ENCODE results near the gene ING3. TPM values are rescaled to one million over a fixed set of nuclear protein-coding genes. Genes with fewer than 3 reads are reported as not detected.

The ING3 gene
- total and polyA plus RNA-seq, 2 of the 8 experiments (the other 6 are each of a cell fraction or from before 2014, with no cell fraction given): 6.0 to 17.7 TPM

- Histone ChIP-seq H3K4ac (replicated peaks; ENCODE audit: insufficient read length, low read depth, low read length) (no peak overlapping the region), H2BK15ac (ENCODE audit: low read length) (no peak overlapping the region), H3K79me2 (ENCODE audit: control insufficient read depth in 1 of 2, insufficient read depth in 2 of 2, low read length in 2 of 2) (no peaks in the 10 kb centered on the region), H3K23ac (ENCODE audit: insufficient read length) (no peak overlapping the region), H3K4me1 (replicated peaks in 1 of 4; ENCODE audit: control insufficient read depth in 3 of 4, insufficient read depth in 4 of 4, low read length in 3 of 4) (no peaks in the 10 kb centered on the region), H2BK5ac (ENCODE audit: low read depth, low read length) (no peak overlapping the region), H3K9ac (replicated peaks in 1 of 4; ENCODE audit: extremely low read depth in 1 of 4, low read depth in 3 of 4, low read length in 3 of 4) (no peak overlapping the region), H3K56ac (replicated peaks; ENCODE audit: insufficient read length, low read depth, low read length) (no peak overlapping the region), H3K14ac (ENCODE audit: insufficient read length) (no peak overlapping the region), H2AK5ac (ENCODE audit: low read depth, low read length) (no peak overlapping the region), H2AFZ (ENCODE audit: low read length) (no peak overlapping the region), H3K27ac (ENCODE audit: low read depth, low read length) (no peak overlapping the region), H3K27me3 (replicated peaks in 1 of 4; ENCODE audit: control insufficient read depth in 3 of 4, extremely low read depth in 1 of 4, insufficient read depth in 3 of 4, low read length in 3 of 4) (no peaks in the 10 kb centered on the region), H3K9me3 (ENCODE audit: insufficient read depth in 2 of 2, low read depth in 1 of 2, low read length in 1 of 2) (no peaks in the 10 kb centered on the region), H2BK20ac (ENCODE audit: low read length) (no peak overlapping the region), H3K18ac (ENCODE audit: extremely low read depth, low read length) (no peak overlapping the region), H3K36me3 (ENCODE audit: control insufficient read depth in 2 of 4, insufficient read depth in 4 of 4, low read length in 3 of 4) (no peaks in the 10 kb centered on the region), H2BK12ac (ENCODE audit: low read depth, low read length) (no peak overlapping the region), H3K4me2 (ENCODE audit: insufficient read depth in 1 of 2, low read depth in 2 of 2, low read length in 2 of 2) (no peak overlapping the region), H4K91ac (replicated peaks; ENCODE audit: insufficient read length, low read length) (no peak overlapping the region), H4K20me1 (replicated peaks in 1 of 2; ENCODE audit: control insufficient read depth in 1 of 2, insufficient read depth in 2 of 2, low read length in 2 of 2) (no peaks in the 10 kb centered on the region), H3K4me3 (ENCODE audit: extremely low read depth in 1 of 4, insufficient read depth in 2 of 4, low read depth in 3 of 4, low read length in 4 of 4) (no peak overlapping the region), H4K8ac (ENCODE audit: extremely low read depth, insufficient read depth, low read length) (no peak overlapping the region), H3K79me1 (ENCODE audit: low read depth, low read length) (no peaks in the 10 kb centered on the region), H3K23me2 (ENCODE audit: low read depth, low read length) (no peaks in the 10 kb centered on the region), H4K5ac (ENCODE audit: insufficient read length, low read depth, low read length) (no peak overlapping the region), H2BK120ac (replicated peaks; ENCODE audit: low read depth, low read length) (no peak overlapping the region)
- POLR2A ChIA-PET (ENCODE audit: partially characterized antibody): no interaction called here
- CTCF ChIA-PET (ENCODE audit: partially characterized antibody): interaction anchor here (2.3 kb wide), 1 partner anchor 8 kb away, joined by 9 read pairs; no protein-coding TSS in a partner anchor
- FAIRE-seq (no peak), DNase-seq (ENCODE audit: low read depth in 1 of 2, low spot score in 2 of 2) (no peak)
- WGBS, 2 experiments (ENCODE audit: extremely low coverage in 1 of 2, insufficient coverage in 1 of 2, insufficient read length in 1 of 2, insufficient replicate concordance in 2 of 2, low coverage in 1 of 2, low lambda C conversion rate in 2 of 2, missing lambda C conversion rate in 1 of 2): 83% methylated on average over 5 of the region's 5 CpGs; no CpG with 5 or more reads in 1 of the 2 experiments
- TF ChIP-seq CHD2 (IDR thresholded peaks at IDR 0.05; ENCODE audit: low read length) (no peak), CBX8 (IDR thresholded peaks at IDR 0.05; ENCODE audit: borderline replicate concordance, low read depth, low read length) (no peak), JUND (IDR thresholded peaks at IDR 0.05; ENCODE audit: low read length) (no peak), CHD1 (IDR thresholded peaks at IDR 0.05; ENCODE audit: low read depth, low read length) (no peak), JUN (IDR thresholded peaks at IDR 0.05; ENCODE audit: low read depth, low read length) (no peak), SP1 (IDR thresholded peaks at IDR 0.05; ENCODE audit: low read depth, low read length) (no peak), TEAD4 (IDR thresholded peaks at IDR 0.05; ENCODE audit: low read depth, low read length) (no peak), GABPA (IDR thresholded peaks at IDR 0.05; ENCODE audit: borderline replicate concordance, insufficient read depth, low read length) (no peak), RBBP5 (IDR thresholded peaks at IDR 0.05; ENCODE audit: borderline replicate concordance, low read depth, low read length) (no peak), EGR1 (IDR thresholded peaks at IDR 0.05; ENCODE audit: borderline replicate concordance, low read depth, low read length) (no peak), GTF2F1 (IDR thresholded peaks at IDR 0.05; ENCODE audit: borderline replicate concordance, low read depth, low read length) (no peak), SP2 (IDR thresholded peaks at IDR 0.05; ENCODE audit: low read length) (no peak), MAFK (IDR thresholded peaks at IDR 0.05; ENCODE audit: low read depth, low read length) (no peak), SIN3A (conservative IDR thresholded peaks at IDR 0.05 in 1 of 2, IDR thresholded peaks at IDR 0.05 in 1 of 2; ENCODE audit: low read depth in 1 of 2, low read length in 2 of 2) (no peak)
Measured at GRCh38 chr7:120994512-120995410, 44.2 kb downstream of the ING3 start.
